Measurements from ENCODE around the gene GRK4. TPM values are rescaled to one million over a fixed set of nuclear protein-coding genes. Genes with fewer than 3 reads are reported as not detected.
A peak's percentile ranks its signal among the peaks of the same experiment; 100 is the strongest.

The GRK4 gene
- total and polyA plus RNA-seq, 4 donors: 1.0 to 2.2 (median 1.8) TPM

GRCh38 chr4:2924765-2925301, 38.5 kb upstream of the GRK4 start:
- TF ChIP-seq YY1 (IDR thresholded peaks at IDR 0.05) (no peak), HNF4A (conservative IDR thresholded peaks at IDR 0.05) (peak in 1 of 2 donors; percentile 17)
- no peak overlapping the region for H3K4me3 ChIP-seq (ENCODE audit: low read depth in 1 of 3, low read length in 3 of 3)
- H3K9me3 ChIP-seq (ENCODE audit: control insufficient read depth in 4 of 4, low read length in 3 of 4): no peaks in the 10 kb centered on the region
- H3K9ac ChIP-seq (ENCODE audit: low read depth in 1 of 2, low read length in 2 of 2): no peak overlapping the region
- H3K36me3 ChIP-seq (ENCODE audit: control insufficient read depth in 4 of 4, insufficient read depth in 3 of 4, low read depth in 1 of 4, low read length in 3 of 4): peaks cover 14 to 38% (median 22%) of the 10 kb centered on the region in 4 donors
- WGBS: 73% methylated on average over 7 of the region's 7 CpGs
- H3K27ac ChIP-seq (ENCODE audit: low read depth in 1 of 2, low read length in 2 of 2): peak overlapping the region in 1 of 2 donors; percentile 50
- peaks cover 0 to 13% (median 5%) of the 10 kb centered on the region in 4 donors for H3K4me1 ChIP-seq (ENCODE audit: control insufficient read depth in 4 of 4, insufficient read depth in 4 of 4, low read length in 3 of 4)
- DNase-seq (ENCODE audit: low spot score): no peak
- H3K27me3 ChIP-seq (ENCODE audit: control insufficient read depth in 4 of 4, insufficient read depth in 4 of 4, low read length in 3 of 4): no peaks in the 10 kb centered on the region

GRCh38 chr4:2925496-2925895, 37.9 kb upstream of the GRK4 start:
- no peak overlapping the region for H3K4me3 ChIP-seq (ENCODE audit: low read depth in 1 of 3, low read length in 3 of 3)
- H3K4me1 ChIP-seq (ENCODE audit: control insufficient read depth in 4 of 4, insufficient read depth in 4 of 4, low read length in 3 of 4): peaks cover 0 to 19% (median 9%) of the 10 kb centered on the region in 4 donors
- no peak for TF ChIP-seq FOXA1 (IDR thresholded peaks at IDR 0.05)
- no peaks in the 10 kb centered on the region for H3K9me3 ChIP-seq (ENCODE audit: control insufficient read depth in 4 of 4, low read length in 3 of 4)
- no peak for DNase-seq (ENCODE audit: low spot score)
- WGBS: 96% methylated on average over 5 of the region's 5 CpGs
- H3K27ac ChIP-seq (ENCODE audit: low read depth in 1 of 2, low read length in 2 of 2): no peak overlapping the region
- H3K27me3 ChIP-seq (ENCODE audit: control insufficient read depth in 4 of 4, insufficient read depth in 4 of 4, low read length in 3 of 4): no peaks in the 10 kb centered on the region
- H3K36me3 ChIP-seq (ENCODE audit: control insufficient read depth in 4 of 4, insufficient read depth in 3 of 4, low read depth in 1 of 4, low read length in 3 of 4): peaks cover 14 to 38% (median 24%) of the 10 kb centered on the region in 4 donors
- H3K9ac ChIP-seq (ENCODE audit: low read depth in 1 of 2, low read length in 2 of 2): no peak overlapping the region

DNA sequence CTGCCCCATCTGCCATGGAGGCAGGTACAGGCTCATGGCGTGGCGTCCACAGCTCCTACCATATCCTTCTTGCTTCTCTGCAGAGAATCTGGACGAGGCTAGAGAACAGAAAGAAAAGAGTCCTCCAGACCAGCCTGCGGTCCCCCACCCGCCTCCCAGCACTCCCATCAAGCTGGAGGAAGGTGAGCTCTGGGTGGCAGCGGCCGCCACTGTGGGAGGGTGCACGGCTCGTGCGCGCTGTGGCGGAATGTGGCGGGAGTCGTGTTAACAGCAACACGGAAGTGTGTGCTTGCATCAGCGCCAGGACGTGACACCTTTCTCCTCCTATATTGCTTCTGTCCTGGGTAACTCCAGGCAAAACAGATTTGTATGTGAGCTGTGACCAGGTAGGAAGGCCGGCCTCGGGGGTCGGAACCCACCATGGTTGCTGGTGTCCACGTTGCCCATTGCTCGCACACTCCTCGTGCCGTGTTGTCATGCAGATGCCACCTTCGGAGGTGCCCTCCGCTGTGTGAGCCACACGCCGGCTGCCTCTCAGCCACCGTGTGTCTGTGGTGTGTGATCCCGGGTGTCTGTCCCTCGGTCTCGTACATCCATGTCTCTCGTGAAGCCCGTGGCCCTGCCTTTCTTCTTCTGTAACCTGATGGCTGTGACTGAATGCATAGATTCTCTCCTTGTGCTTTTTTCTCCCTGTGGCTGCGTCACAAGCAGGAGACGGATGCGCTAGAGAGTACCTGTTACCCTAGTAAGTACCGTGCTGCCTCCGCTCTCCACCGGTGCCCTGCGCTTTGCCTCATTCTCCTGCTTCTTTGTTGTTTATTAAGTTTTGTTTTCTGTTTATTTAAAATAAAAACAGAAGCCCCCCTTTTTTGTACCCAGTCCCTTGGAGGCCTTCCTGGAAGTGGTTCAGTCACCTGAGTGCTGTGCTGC, 37.2 kb upstream of the GRK4 start:
- TF ChIP-seq TAF1 (conservative IDR thresholded peaks at IDR 0.05) (no peak), GABPA (IDR thresholded peaks at IDR 0.05 in 1 of 2, conservative IDR thresholded peaks at IDR 0.05 in 1 of 2) (no peak), NR2F2 (IDR thresholded peaks at IDR 0.05) (no peak), CTCF (IDR thresholded peaks at IDR 0.05; ENCODE audit: low read depth, low read length, missing input control) (no peak), RXRA (IDR thresholded peaks at IDR 0.05) (no peak), SP1 (IDR thresholded peaks at IDR 0.05) (no peak), MAX (IDR thresholded peaks at IDR 0.05) (no peak), RAD21 (IDR thresholded peaks at IDR 0.05) (no peak), HNF4G (IDR thresholded peaks at IDR 0.05) (no peak), FOXA2 (IDR thresholded peaks at IDR 0.05) (no peak), YY1 (IDR thresholded peaks at IDR 0.05) (no peak), HNF4A (conservative IDR thresholded peaks at IDR 0.05) (no peak), EGR1 (IDR thresholded peaks at IDR 0.05; ENCODE audit: low read depth in 2 of 2) (no peak), JUND (IDR thresholded peaks at IDR 0.05) (no peak)
- TF ChIP-seq, protein P1, sequence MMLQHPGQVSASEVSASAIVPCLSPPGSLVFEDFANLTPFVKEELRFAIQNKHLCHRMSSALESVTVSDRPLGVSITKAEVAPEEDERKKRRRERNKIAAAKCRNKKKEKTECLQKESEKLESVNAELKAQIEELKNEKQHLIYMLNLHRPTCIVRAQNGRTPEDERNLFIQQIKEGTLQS (IDR thresholded peaks at IDR 0.05): no peak
- TF ChIP-seq, protein P2, sequence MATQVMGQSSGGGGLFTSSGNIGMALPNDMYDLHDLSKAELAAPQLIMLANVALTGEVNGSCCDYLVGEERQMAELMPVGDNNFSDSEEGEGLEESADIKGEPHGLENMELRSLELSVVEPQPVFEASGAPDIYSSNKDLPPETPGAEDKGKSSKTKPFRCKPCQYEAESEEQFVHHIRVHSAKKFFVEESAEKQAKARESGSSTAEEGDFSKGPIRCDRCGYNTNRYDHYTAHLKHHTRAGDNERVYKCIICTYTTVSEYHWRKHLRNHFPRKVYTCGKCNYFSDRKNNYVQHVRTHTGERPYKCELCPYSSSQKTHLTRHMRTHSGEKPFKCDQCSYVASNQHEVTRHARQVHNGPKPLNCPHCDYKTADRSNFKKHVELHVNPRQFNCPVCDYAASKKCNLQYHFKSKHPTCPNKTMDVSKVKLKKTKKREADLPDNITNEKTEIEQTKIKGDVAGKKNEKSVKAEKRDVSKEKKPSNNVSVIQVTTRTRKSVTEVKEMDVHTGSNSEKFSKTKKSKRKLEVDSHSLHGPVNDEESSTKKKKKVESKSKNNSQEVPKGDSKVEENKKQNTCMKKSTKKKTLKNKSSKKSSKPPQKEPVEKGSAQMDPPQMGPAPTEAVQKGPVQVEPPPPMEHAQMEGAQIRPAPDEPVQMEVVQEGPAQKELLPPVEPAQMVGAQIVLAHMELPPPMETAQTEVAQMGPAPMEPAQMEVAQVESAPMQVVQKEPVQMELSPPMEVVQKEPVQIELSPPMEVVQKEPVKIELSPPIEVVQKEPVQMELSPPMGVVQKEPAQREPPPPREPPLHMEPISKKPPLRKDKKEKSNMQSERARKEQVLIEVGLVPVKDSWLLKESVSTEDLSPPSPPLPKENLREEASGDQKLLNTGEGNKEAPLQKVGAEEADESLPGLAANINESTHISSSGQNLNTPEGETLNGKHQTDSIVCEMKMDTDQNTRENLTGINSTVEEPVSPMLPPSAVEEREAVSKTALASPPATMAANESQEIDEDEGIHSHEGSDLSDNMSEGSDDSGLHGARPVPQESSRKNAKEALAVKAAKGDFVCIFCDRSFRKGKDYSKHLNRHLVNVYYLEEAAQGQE (IDR thresholded peaks at IDR 0.05): no peak
- TF ChIP-seq, protein P3, sequence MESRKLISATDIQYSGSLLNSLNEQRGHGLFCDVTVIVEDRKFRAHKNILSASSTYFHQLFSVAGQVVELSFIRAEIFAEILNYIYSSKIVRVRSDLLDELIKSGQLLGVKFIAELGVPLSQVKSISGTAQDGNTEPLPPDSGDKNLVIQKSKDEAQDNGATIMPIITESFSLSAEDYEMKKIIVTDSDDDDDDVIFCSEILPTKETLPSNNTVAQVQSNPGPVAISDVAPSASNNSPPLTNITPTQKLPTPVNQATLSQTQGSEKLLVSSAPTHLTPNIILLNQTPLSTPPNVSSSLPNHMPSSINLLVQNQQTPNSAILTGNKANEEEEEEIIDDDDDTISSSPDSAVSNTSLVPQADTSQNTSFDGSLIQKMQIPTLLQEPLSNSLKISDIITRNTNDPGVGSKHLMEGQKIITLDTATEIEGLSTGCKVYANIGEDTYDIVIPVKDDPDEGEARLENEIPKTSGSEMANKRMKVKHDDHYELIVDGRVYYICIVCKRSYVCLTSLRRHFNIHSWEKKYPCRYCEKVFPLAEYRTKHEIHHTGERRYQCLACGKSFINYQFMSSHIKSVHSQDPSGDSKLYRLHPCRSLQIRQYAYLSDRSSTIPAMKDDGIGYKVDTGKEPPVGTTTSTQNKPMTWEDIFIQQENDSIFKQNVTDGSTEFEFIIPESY (IDR thresholded peaks at IDR 0.05): no peak
- Histone ChIP-seq H3K4me1 (ENCODE audit: control insufficient read depth in 4 of 4, insufficient read depth in 4 of 4, low read length in 3 of 4) (peaks cover 0 to 19% (median 11%) of the 10 kb centered on the region in 4 donors), H3K4me3 (ENCODE audit: low read depth in 1 of 3, low read length in 3 of 3) (no peak overlapping the region), H3K36me3 (ENCODE audit: control insufficient read depth in 4 of 4, insufficient read depth in 3 of 4, low read depth in 1 of 4, low read length in 3 of 4) (peaks cover 14 to 38% (median 24%) of the 10 kb centered on the region in 4 donors), H3K9ac (ENCODE audit: low read depth in 1 of 2, low read length in 2 of 2) (no peak overlapping the region), H3K27ac (ENCODE audit: low read depth in 1 of 2, low read length in 2 of 2) (no peak overlapping the region), H3K9me3 (ENCODE audit: control insufficient read depth in 4 of 4, low read length in 3 of 4) (no peaks in the 10 kb centered on the region), H3K27me3 (ENCODE audit: control insufficient read depth in 4 of 4, insufficient read depth in 4 of 4, low read length in 3 of 4) (no peaks in the 10 kb centered on the region)
- no peak for DNase-seq (ENCODE audit: low spot score)
- WGBS: 95% methylated on average over 41 of the region's 41 CpGs

Measured in liver (tissue), 9 donors.